HG03066 (cell line): ENCODE measurements around the gene NUDCD2.
"Not testable (repeated sequence)": the region's sequence is repeated elsewhere in the genome, so short reads cannot be mapped to it uniquely, and the experiment has no call there.

ENCODE experiments used
- ATAC-seq: cut with Tn5 transposase; IDR thresholded peaks from one replicate; pipeline ENCODE4 v1.9.1; 2021; ENCODE audit warnings: low read depth; ENCODE audit not compliant: unreplicated experiment

NUDCD2 gene

GRCh38 chr5:163434401-163434866, 25.5 kb downstream of the NUDCD2 start:
- ATAC-seq: no peak

GRCh38 chr5:163433271-163433670, 26.6 kb downstream of the NUDCD2 start:
- no peak for ATAC-seq

- ATAC-seq: no peak
These were observed 27.4 kb downstream of the NUDCD2 start for GRCh38 chr5:163432544-163432943.

GRCh38 chr5:163426128-163426527, 33.8 kb downstream of the NUDCD2 start:
- ATAC-seq: not testable (repeated sequence)

- ATAC-seq: no peak
These were observed 35.1 kb downstream of the NUDCD2 start for GRCh38 chr5:163424836-163425235.

GRCh38 chr5:163415673-163416072, 44.2 kb downstream of the NUDCD2 start:
- ATAC-seq: not testable (repeated sequence)

GRCh38 chr5:163410505-163410904, 49.4 kb downstream of the NUDCD2 start:
- no peak for ATAC-seq

GRCh38 chr5:163409384-163409783, 50.5 kb downstream of the NUDCD2 start:
- no peak for ATAC-seq

GRCh38 chr5:163408311-163408923, 51.5 kb downstream of the NUDCD2 start:
- peak; percentile 68 for ATAC-seq

GRCh38 chr5:163407034-163407655, 52.8 kb downstream of the NUDCD2 start:
- ATAC-seq: peak; percentile 76

GRCh38 chr5:163404364-163405173, 55.3 kb downstream of the NUDCD2 start:
- no peak for ATAC-seq

- no peak for ATAC-seq
These were observed 57.9 kb downstream of the NUDCD2 start for GRCh38 chr5:163402007-163402406.

- ATAC-seq: no peak
These were observed 58.6 kb downstream of the NUDCD2 start for GRCh38 chr5:163401271-163401670.

GRCh38 chr5:163399923-163400322, 60.0 kb downstream of the NUDCD2 start:
- ATAC-seq: no peak

- ATAC-seq: no peak
These were observed 62.5 kb downstream of the NUDCD2 start for GRCh38 chr5:163397354-163397753.

GRCh38 chr5:163396818-163397340, 63.0 kb downstream of the NUDCD2 start:
- not testable (repeated sequence) for ATAC-seq
